CD4-positive, alpha-beta T cell treated with Interleukin-15 for 4 hours (primary cell): Measurements from ENCODE around the gene RTL9.

Source experiments
- DNase-seq: peaks from one replicate; pipeline ENCODE4 v3.0.0-alpha.2; 2020; ENCODE audit warnings: low spot score

RTL9 gene

GRCh38 chrX:110341189-110342035, 17.2 kb upstream of the RTL9 start:
- DNase-seq: peak; percentile 0

- DNase-seq: no peak
Observed at GRCh38 chrX:110346681-110347080, 12.0 kb upstream of the RTL9 start.

GRCh38 chrX:110359273-110359672, 625 bp downstream of the RTL9 start:
- DNase-seq: no peak

GRCh38 chrX:110363244-110363643, 4.6 kb downstream of the RTL9 start:
- DNase-seq: no peak

GRCh38 chrX:110373310-110373709, 14.7 kb downstream of the RTL9 start:
- DNase-seq: no peak

GRCh38 chrX:110374559-110374958, 15.9 kb downstream of the RTL9 start:
- no peak for DNase-seq

GRCh38 chrX:110381216-110381615, 22.6 kb downstream of the RTL9 start:
- DNase-seq: no peak

- DNase-seq: no peak
Observed at GRCh38 chrX:110383414-110383813, 24.8 kb downstream of the RTL9 start.

- no peak for DNase-seq
Observed at GRCh38 chrX:110384490-110384889, 25.8 kb downstream of the RTL9 start.

- DNase-seq: no peak
Observed at GRCh38 chrX:110389570-110389969, 30.9 kb downstream of the RTL9 start.

- no peak for DNase-seq
Observed at GRCh38 chrX:110391086-110391485, 32.4 kb downstream of the RTL9 start.

GRCh38 chrX:110394651-110395050, 36.0 kb downstream of the RTL9 start:
- DNase-seq: no peak

GRCh38 chrX:110395877-110396276, 37.2 kb downstream of the RTL9 start:
- DNase-seq: no peak

- DNase-seq: no peak
Observed at GRCh38 chrX:110396735-110397134, 38.1 kb downstream of the RTL9 start.

- DNase-seq: no peak
Observed at GRCh38 chrX:110397339-110397738, 38.7 kb downstream of the RTL9 start.

- DNase-seq: no peak
Observed at GRCh38 chrX:110397904-110398303, 39.3 kb downstream of the RTL9 start.

- DNase-seq: no peak
Observed at GRCh38 chrX:110399497-110399896, 40.8 kb downstream of the RTL9 start.

GRCh38 chrX:110399966-110400365, 41.3 kb downstream of the RTL9 start:
- DNase-seq: no peak

GRCh38 chrX:110401135-110401534, 42.5 kb downstream of the RTL9 start:
- no peak for DNase-seq

GRCh38 chrX:110402091-110402849, 43.6 kb downstream of the RTL9 start:
- DNase-seq: no peak

GRCh38 chrX:110402850-110403221, 44.2 kb downstream of the RTL9 start:
- DNase-seq: no peak

GRCh38 chrX:110403441-110404238, 45.0 kb downstream of the RTL9 start:
- no peak for DNase-seq

- DNase-seq: no peak
Observed at GRCh38 chrX:110404376-110404775, 45.7 kb downstream of the RTL9 start.
